Testis (tissue), 3 donors: Measurements from ENCODE around the gene IDH3B. TPM values are rescaled to one million over a fixed set of nuclear protein-coding genes. Genes with fewer than 3 reads are reported as not detected.

Experiments used
- DNase-seq: peaks from one replicate; pipeline ENCODE4 v3.0.0-alpha.2; 2019
- H3K27ac ChIP-seq, 2 donors: fragments of 200-600 bp; sonication (generic); one replicate each; pipeline ENCODE4 v1.5.1; 2019
- H3K27me3 ChIP-seq: fragments of 200-600 bp; sonication (generic); one replicate; pipeline ENCODE4 v1.5.1; 2019
- H3K36me3 ChIP-seq: fragments of 200-600 bp; sonication (generic); one replicate; pipeline ENCODE4 v1.5.1; 2017; ENCODE audit warnings: low read depth; ENCODE audit errors: missing control alignments
- H3K4me1 ChIP-seq: fragments of 200-600 bp; sonication (generic); one replicate; pipeline ENCODE4 v1.5.1; 2019
- H3K4me3 ChIP-seq, 2 donors: fragments of 200-600 bp; sonication (generic); one replicate each; pipeline ENCODE4 v1.5.1; 2017 to 2019
- H3K9me3 ChIP-seq: fragments of 200-600 bp; sonication (generic); one replicate; pipeline ENCODE4 v1.5.1; 2017
- POLR2A ChIP-seq: fragments of 450-650 bp; IDR thresholded peaks from one replicate; pipeline ENCODE4 v1.6.1; 2017; ENCODE audit warnings: antibody characterized with exemption, mild to moderate bottlenecking, moderate library complexity
- WGBS, 2 donors: methylation state at CpG; one replicate each; pipeline ENCODE4 v1.1.5; 2018; 5-methylcytosine and 5-hydroxymethylcytosine counted together
- intact Hi-C: fragments of 100-400 bp; cut with DNase I; formaldehyde crosslinking; loops from one replicate; pipeline ENCODE4 v1.15.1; 2023; ENCODE audit warnings: low total_unique reads
- microRNA counts, 2 donors: library from miRNA; unstranded; fragments of <30 nt; microRNA quantifications; one replicate each; lab custom pipeline; 2016
- microRNA-seq, 2 donors: library from miRNA; unstranded; fragments of <30 nt; microRNA quantifications; one replicate each; pipeline ENCODE4, GENCODE V29; 2016; ENCODE audit warnings: borderline number of aligned reads in 2 of 2, borderline replicate concordance in 1 of 2
- polyA plus RNA-seq: library from polyadenylated mRNA; stranded (reverse); fragments of 350-450 nt; fragmentation: Illumina TruSeq; extraction: RNeasy Lipid Tissue Mini Kit (QIAGEN cat#74804); gene quantifications from one replicate; pipeline ENCODE4 v1.2.3, GENCODE V29; 2014; ENCODE audit warnings: low read depth, low replicate concordance; ENCODE audit not compliant: insufficient read depth
- small RNA-seq, 2 donors: library from RNA; depleted of rRNA; stranded (forward); fragments of <200 nt; gene quantifications; one replicate each; pipeline ENCODE3, GENCODE V24; 2016
- total RNA-seq, 2 donors: library from RNA; depleted of rRNA; stranded (reverse); fragments of >200 nt; gene quantifications; one replicate each; pipeline ENCODE4 v1.2.3, GENCODE V29; 2016
- TF ChIP-seq, protein P1 (sequence below), 3 experiments: fragments of 450-650 bp in 2 of 3; fragments of 200-600 bp in 1 of 3; sonication (generic) in 1 of 3; IDR thresholded peaks; one replicate each; pipeline ENCODE4 v1.5.1; 2016 to 2019; ENCODE audit warnings: antibody characterized with exemption in 3 of 3, mild to moderate bottlenecking in 2 of 3, moderate library complexity in 1 of 3

Gene IDH3B
- total and polyA plus RNA-seq, 3 donors from 2014 or later: 90.6 to 123 (median 105) TPM

GRCh38 chr20:2610326-2610725 is 53.7 kb downstream of the IDH3B start:
- Histone ChIP-seq H3K36me3 (no peaks in the 10 kb centered on the region), H3K4me1 (no peaks in the 10 kb centered on the region), H3K27ac (no peak overlapping the region), H3K4me3 (no peak overlapping the region), H3K9me3 (no peaks in the 10 kb centered on the region), H3K27me3 (no peaks in the 10 kb centered on the region)
- intact Hi-C loops: no loop called here
- no peak for TF ChIP-seq POLR2A
- TF ChIP-seq, protein P1, sequence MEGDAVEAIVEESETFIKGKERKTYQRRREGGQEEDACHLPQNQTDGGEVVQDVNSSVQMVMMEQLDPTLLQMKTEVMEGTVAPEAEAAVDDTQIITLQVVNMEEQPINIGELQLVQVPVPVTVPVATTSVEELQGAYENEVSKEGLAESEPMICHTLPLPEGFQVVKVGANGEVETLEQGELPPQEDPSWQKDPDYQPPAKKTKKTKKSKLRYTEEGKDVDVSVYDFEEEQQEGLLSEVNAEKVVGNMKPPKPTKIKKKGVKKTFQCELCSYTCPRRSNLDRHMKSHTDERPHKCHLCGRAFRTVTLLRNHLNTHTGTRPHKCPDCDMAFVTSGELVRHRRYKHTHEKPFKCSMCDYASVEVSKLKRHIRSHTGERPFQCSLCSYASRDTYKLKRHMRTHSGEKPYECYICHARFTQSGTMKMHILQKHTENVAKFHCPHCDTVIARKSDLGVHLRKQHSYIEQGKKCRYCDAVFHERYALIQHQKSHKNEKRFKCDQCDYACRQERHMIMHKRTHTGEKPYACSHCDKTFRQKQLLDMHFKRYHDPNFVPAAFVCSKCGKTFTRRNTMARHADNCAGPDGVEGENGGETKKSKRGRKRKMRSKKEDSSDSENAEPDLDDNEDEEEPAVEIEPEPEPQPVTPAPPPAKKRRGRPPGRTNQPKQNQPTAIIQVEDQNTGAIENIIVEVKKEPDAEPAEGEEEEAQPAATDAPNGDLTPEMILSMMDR (IDR thresholded peaks at IDR 0.05): no peak
- WGBS, 2 donors: 91% methylated on average over 6 of the region's 6 CpGs
- DNase-seq: no peak

MicroRNAs within 50 kb of the gene (microRNA counts, 767-probe panel; counts per million panel counts)
- microRNA hsa-miR-1292 (lab: Ali Mortazavi, UCI): 0 to 152 counts per million in 2 donors

Small RNAs within 50 kb of the gene (microRNA-seq; reads per million reads assigned to microRNA genes)
- gene MIR1292: 2.8 to 3.5 reads per million in 2 donors

Small RNAs within 50 kb of the gene (small RNA-seq; reads per million reads assigned to genes)
- gene SNORA51 (0 reads per million in 2 donors), gene SNORD110 (0 reads per million in 2 donors), gene SNORD56 (0 reads per million in 2 donors), gene SNORD57 (0 reads per million in 2 donors), gene SNORD86 (0 reads per million in 2 donors)

Other genes with a start within 250 kb of the IDH3B start
- 100 to 1,000 TPM; 140 to 207 TPM for gene SNRPB, start 193.4 kb downstream of the IDH3B start, total RNA-seq
- gene SNRPB, start 193.4 kb downstream of the IDH3B start, polyA plus RNA-seq: 171 TPM
- gene ZNF343, start 155.3 kb downstream of the IDH3B start, total RNA-seq: 10 to 100 TPM in 1 of 2 donors, 1 to 10 TPM in 1; 9.9 to 11.7 TPM
- 11.0 TPM for gene ZNF343, start 155.3 kb downstream of the IDH3B start, polyA plus RNA-seq
- gene TMC2, start 127.6 kb downstream of the IDH3B start, total RNA-seq: under 1 TPM; 0.56 to 0.63 TPM
- gene TMC2, start 127.6 kb downstream of the IDH3B start, polyA plus RNA-seq: 0.59 TPM
- gene NOP56, start 11.6 kb downstream of the IDH3B start, total RNA-seq: 100 to 1,000 TPM; 110 TPM
- 125 TPM for gene NOP56, start 11.6 kb downstream of the IDH3B start, polyA plus RNA-seq
- 10 to 100 TPM in 1 of 2 donors, 1 to 10 TPM in 1; 7.4 to 14.2 TPM for gene EBF4, start 28.6 kb upstream of the IDH3B start, total RNA-seq
- 6.1 TPM for gene EBF4, start 28.6 kb upstream of the IDH3B start, polyA plus RNA-seq
- gene CPXM1, start 136.4 kb upstream of the IDH3B start, total RNA-seq: 1 to 10 TPM; 3.5 to 8.6 TPM
- gene CPXM1, start 136.4 kb upstream of the IDH3B start, polyA plus RNA-seq: 25.2 TPM
- gene C20orf141, start 150.8 kb upstream of the IDH3B start, total RNA-seq: 100 to 1,000 TPM in 1 of 2 donors, 10 to 100 TPM in 1; 53.6 to 177 TPM
- gene C20orf141, start 150.8 kb upstream of the IDH3B start, polyA plus RNA-seq: 154 TPM
- 100 to 1,000 TPM in 1 of 2 donors, 10 to 100 TPM in 1; 39.0 to 133 TPM for gene TMEM239, start 152.1 kb upstream of the IDH3B start, total RNA-seq
- gene TMEM239, start 152.1 kb upstream of the IDH3B start, polyA plus RNA-seq: 77.3 TPM
- 10 to 100 TPM; 46.0 to 51.1 TPM for gene PCED1A, start 176.4 kb upstream of the IDH3B start, total RNA-seq
- gene PCED1A, start 176.4 kb upstream of the IDH3B start, polyA plus RNA-seq: 20.8 TPM
- gene VPS16, start 176.5 kb upstream of the IDH3B start, total RNA-seq: 10 to 100 TPM; 24.3 to 31.4 TPM
- gene VPS16, start 176.5 kb upstream of the IDH3B start, polyA plus RNA-seq: 27.3 TPM
- gene PTPRA, start 209.3 kb upstream of the IDH3B start, total RNA-seq: 10 to 100 TPM; 52.0 to 68.9 TPM
- gene PTPRA, start 209.3 kb upstream of the IDH3B start, polyA plus RNA-seq: 83.8 TPM